Transverse colon (tissue), 4 donors: ENCODE results near the gene GLRA2. TPM values are rescaled to one million over a fixed set of nuclear protein-coding genes. Genes with fewer than 3 reads are reported as not detected.

Experiments
- DNase-seq: peaks from one replicate; pipeline ENCODE4 v3.0.0-alpha.2; 2019
- H3K27ac ChIP-seq, 4 donors: fragments of 200-600 bp; sonication (generic); 2 replicates each; pipeline ENCODE4 v1.5.1; 2016 to 2018; ENCODE audit warnings: inconsistent platforms in 4 of 4
- H3K27me3 ChIP-seq: fragments of 200-600 bp; sonication (generic); 2 replicates; pipeline ENCODE4 v1.5.1; 2017; ENCODE audit warnings: inconsistent platforms
- H3K36me3 ChIP-seq, 4 donors: fragments of 200-600 bp; sonication (generic); 2 replicates each; pipeline ENCODE4 v1.5.1; 2017 to 2019; ENCODE audit warnings: inconsistent platforms in 4 of 4
- H3K4me1 ChIP-seq, 4 donors: fragments of 200-600 bp; sonication (generic); 2 replicates each; pipeline ENCODE4 v1.5.1; 2017 to 2020; ENCODE audit warnings: inconsistent platforms in 4 of 4
- H3K4me3 ChIP-seq, 4 donors: fragments of 200-600 bp; sonication (generic); 1 replicate in 1 of 4; 2 replicates in 3 of 4; pipeline versions ENCODE4 v1.5.1 to v1.6.1; 2017 to 2019; ENCODE audit warnings: inconsistent platforms in 4 of 4
- H3K9me3 ChIP-seq, 2 donors: fragments of 200-600 bp; sonication (generic); 2 replicates each; pipeline ENCODE4 v1.5.1; 2017 to 2019; ENCODE audit warnings: inconsistent platforms in 2 of 2
- CTCF ChIP-seq, 5 experiments: fragments of 200-600 bp in 3 of 5; fragments of 450-650 bp in 2 of 5; sonication (generic) in 3 of 5; IDR thresholded peaks; 1 replicate in 2 of 5; 2 replicates in 3 of 5; pipeline ENCODE4 v1.5.1; 2016 to 2017; ENCODE audit warnings: antibody characterized with exemption in 5 of 5, inconsistent platforms in 3 of 5, mild to moderate bottlenecking in 2 of 5, moderate library complexity in 1 of 5
- EP300 ChIP-seq: sonication (generic); formaldehyde crosslinking; IDR thresholded peaks from one replicate; pipeline ENCODE4 v1.6.1; 2017; ENCODE audit warnings: antibody characterized with exemption, low read depth
- POLR2A ChIP-seq: fragments of 450-650 bp; IDR thresholded peaks from one replicate; pipeline ENCODE4 v1.6.1; 2016; ENCODE audit warnings: antibody characterized with exemption, mild to moderate bottlenecking, moderate library complexity
- POLR2AphosphoS5 ChIP-seq, 3 donors: sonication (generic); formaldehyde crosslinking; IDR thresholded peaks; one replicate each; pipeline ENCODE4 v1.6.1; 2016; ENCODE audit warnings: antibody characterized with exemption in 3 of 3
- WGBS, 2 donors: methylation state at CpG; one replicate each; pipeline ENCODE4 v1.1.5; 2018; ENCODE audit warnings: low coverage in 1 of 2; 5-methylcytosine and 5-hydroxymethylcytosine counted together
- in situ Hi-C, 4 donors: fragments of 200-750 bp; cut with MboI; loops; one replicate each; pipeline versions ENCODE4 v1.15.0 to v1.15.1; 2017; ENCODE audit warnings: low sequenced_read_pairs in 3 of 4, low pct_ligation_motif_present in 1 of 4, low pct_unique_long_range_greater_than_20kb in 1 of 4
- intact Hi-C: fragments of 100-400 bp; cut with DNase I; formaldehyde crosslinking; loops from one replicate; pipeline ENCODE4 v1.15.1; 2023; ENCODE audit warnings: low total_unique reads
- total RNA-seq, 4 donors: library from RNA; depleted of rRNA; stranded (reverse); fragments of >200 nt; gene quantifications; one replicate each; pipeline ENCODE4 v1.1.0, GENCODE V29; 2016

The GLRA2 gene
- total RNA-seq, 4 donors from 2014 or later = 0.79 to 1.8 TPM; not detected in 2

GRCh38 chrX:14779580-14779979 is 250.2 kb downstream of the GLRA2 start:
- Histone ChIP-seq H3K4me3 (no peak overlapping the region), H3K36me3 (no peaks in the 10 kb centered on the region), H3K9me3 (no peaks in the 10 kb centered on the region), H3K27me3 (no peaks in the 10 kb centered on the region), H3K4me1 (no peaks in the 10 kb centered on the region), H3K27ac (no peak overlapping the region)
- in situ Hi-C loops = no loop called here
- no peak for DNase-seq
- intact Hi-C loops = no loop called here
- WGBS, 2 donors = 82% methylated on average over 1 of the region's 1 CpG; no CpG with 5 or more reads in 1 of the 2 donors
- TF ChIP-seq CTCF (IDR thresholded peaks at IDR 0.05) = no peak
- TF ChIP-seq POLR2AphosphoS5 (IDR thresholded peaks at IDR 0.05) = no peak
- no peak for TF ChIP-seq EP300
- TF ChIP-seq POLR2A = no peak
